Trophoblast cell (in vitro differentiated cells and primary cell): ENCODE results near the gene ZNF711.

ENCODE experiments used
- DNase-seq, 2 donors: peaks; one replicate each; pipeline ENCODE4 v3.0.0-alpha.2; 2016
- H2AFZ ChIP-seq: 2 replicates; pipeline ENCODE4 v1.6.1; 2013; ENCODE audit warnings: low read length, moderate library complexity, mild to moderate bottlenecking; ENCODE audit not compliant: insufficient read depth, poor library complexity
- H2AK5ac ChIP-seq: 2 replicates; pipeline ENCODE4 v1.6.1; 2013; ENCODE audit warnings: mild to moderate bottlenecking, low read length
- H2BK120ac ChIP-seq: 2 replicates; pipeline ENCODE4 v1.6.1; 2013; ENCODE audit warnings: low read length, mild to moderate bottlenecking, moderate library complexity; ENCODE audit not compliant: insufficient read depth, poor library complexity
- H2BK12ac ChIP-seq: 2 replicates; pipeline ENCODE4 v1.6.1; 2013; ENCODE audit warnings: mild to moderate bottlenecking, low read length, moderate library complexity
- H2BK5ac ChIP-seq: 2 replicates; pipeline ENCODE4 v1.6.1; 2013; ENCODE audit warnings: low read length, low read depth, moderate library complexity, mild to moderate bottlenecking; ENCODE audit not compliant: poor library complexity
- H3K14ac ChIP-seq: 2 replicates; pipeline ENCODE4 v1.6.1; 2013; ENCODE audit warnings: mild to moderate bottlenecking, low read length
- H3K18ac ChIP-seq: 2 replicates; pipeline ENCODE4 v1.6.1; 2013; ENCODE audit warnings: mild to moderate bottlenecking, low read length
- H3K23ac ChIP-seq: 2 replicates; pipeline ENCODE4 v1.6.1; 2013; ENCODE audit warnings: low read length
- H3K27ac ChIP-seq: 2 replicates; pipeline ENCODE4 v1.5.1; 2013; ENCODE audit warnings: low read depth, mild to moderate bottlenecking, inconsistent platforms, low read length, moderate library complexity
- H3K27me3 ChIP-seq: 2 replicates; pipeline ENCODE4 v1.6.1; 2013; ENCODE audit warnings: inconsistent platforms, mild to moderate bottlenecking, low read length, moderate library complexity; ENCODE audit not compliant: insufficient read depth
- H3K36me3 ChIP-seq, 2 experiments: 1 replicate in 1 of 2; 2 replicates in 1 of 2; pipeline ENCODE4 v1.6.1; 2013; ENCODE audit warnings: low read length in 2 of 2, mild to moderate bottlenecking in 2 of 2, moderate library complexity in 1 of 2; ENCODE audit not compliant: insufficient read depth in 2 of 2, control insufficient read depth in 1 of 2
- H3K4ac ChIP-seq: 2 replicates; pipeline ENCODE4 v1.6.1; 2013; ENCODE audit warnings: low read depth, mild to moderate bottlenecking, low read length, moderate library complexity
- H3K4me1 ChIP-seq, 2 experiments: 1 replicate in 1 of 2; 2 replicates in 1 of 2; pipeline ENCODE4 v1.6.1; 2013; ENCODE audit warnings: low read length in 2 of 2, mild to moderate bottlenecking in 2 of 2, moderate library complexity in 1 of 2; ENCODE audit not compliant: insufficient read depth in 2 of 2, control insufficient read depth in 1 of 2
- H3K4me2 ChIP-seq: 2 replicates; pipeline ENCODE4 v1.6.1; 2013; ENCODE audit warnings: inconsistent platforms, mild to moderate bottlenecking, low read length, moderate library complexity
- H3K4me3 ChIP-seq: 2 replicates; pipeline ENCODE4 v1.5.1; 2013; ENCODE audit warnings: mild to moderate bottlenecking, low read depth, low read length, inconsistent platforms
- H3K79me1 ChIP-seq: one replicate; pipeline ENCODE4 v1.6.1; 2013; ENCODE audit warnings: low read length
- H3K79me2 ChIP-seq: 2 replicates; pipeline ENCODE4 v1.6.1; 2013; ENCODE audit warnings: low read length, mild to moderate bottlenecking; ENCODE audit not compliant: control insufficient read depth, insufficient read depth, poor library complexity
- H3K9ac ChIP-seq: 2 replicates; pipeline ENCODE4 v1.6.1; 2013; ENCODE audit warnings: mild to moderate bottlenecking, low read length
- H3K9me3 ChIP-seq: 2 replicates; pipeline ENCODE4 v1.6.1; 2013; ENCODE audit warnings: low read depth, mild to moderate bottlenecking, control low read depth, inconsistent platforms, low read length; ENCODE audit not compliant: insufficient read depth
- H4K12ac ChIP-seq: 2 replicates; pipeline ENCODE4 v1.6.1; 2013; ENCODE audit warnings: low read depth, mild to moderate bottlenecking, low read length, moderate library complexity
- H4K8ac ChIP-seq: 2 replicates; pipeline ENCODE4 v1.6.1; 2013; ENCODE audit warnings: low read depth, mild to moderate bottlenecking, low read length, moderate library complexity
- H4K91ac ChIP-seq: one replicate; pipeline ENCODE4 v1.6.1; 2013; ENCODE audit warnings: low read depth, mild to moderate bottlenecking, low read length, moderate library complexity
- WGBS: extraction: QIAGEN DNeasy Blood & Tissue Kit; methylation state at CpG from one replicate; pipeline ENCODE4 v1.1.7; 2013; ENCODE audit warnings: missing lambda C conversion rate; ENCODE audit not compliant: insufficient read length, insufficient coverage; ENCODE audit errors: extremely low coverage; 5-methylcytosine and 5-hydroxymethylcytosine counted together

The ZNF711 gene

GRCh38 chrX:85215946-85216345, 27.8 kb upstream of the ZNF711 start:
- no peak overlapping the region for H2AK5ac ChIP-seq
- H3K14ac ChIP-seq = no peak overlapping the region
- H3K79me2 ChIP-seq = no peaks in the 10 kb centered on the region
- H2BK12ac ChIP-seq = no peak overlapping the region
- H2BK5ac ChIP-seq = no peak overlapping the region
- no peaks in the 10 kb centered on the region for H3K79me1 ChIP-seq
- no peaks in the 10 kb centered on the region for H3K9me3 ChIP-seq
- no CpG with 5 or more reads among the region's 1 CpG for WGBS
- no peak overlapping the region for H3K4ac ChIP-seq
- no peaks in the 10 kb centered on the region for H3K27me3 ChIP-seq
- no peak overlapping the region for H3K27ac ChIP-seq
- H4K12ac ChIP-seq = no peak overlapping the region
- no peak overlapping the region for H3K9ac ChIP-seq
- DNase-seq = no peak
- no peak overlapping the region for H4K8ac ChIP-seq
- H3K36me3 ChIP-seq = no peaks in the 10 kb centered on the region
- H3K4me3 ChIP-seq = no peak overlapping the region
- H3K18ac ChIP-seq = no peak overlapping the region
- no peak overlapping the region for H4K91ac ChIP-seq
- no peak overlapping the region for H3K23ac ChIP-seq
- no peaks in the 10 kb centered on the region for H3K4me1 ChIP-seq
- no peak overlapping the region for H2BK120ac ChIP-seq
- H3K4me2 ChIP-seq = no peak overlapping the region
- H2AFZ ChIP-seq = no peak overlapping the region

- no peaks in the 10 kb centered on the region for H3K36me3 ChIP-seq
- no CpG with 5 or more reads among the region's 1 CpG for WGBS
Observed at GRCh38 chrX:85221361-85221760, 22.4 kb upstream of the ZNF711 start.

GRCh38 chrX:85223359-85223758, 20.4 kb upstream of the ZNF711 start:
- Histone ChIP-seq H2BK5ac (no peak overlapping the region), H4K12ac (no peak overlapping the region), H3K79me2 (no peaks in the 10 kb centered on the region), H4K91ac (no peak overlapping the region), H3K9me3 (no peaks in the 10 kb centered on the region), H2AFZ (no peak overlapping the region), H3K36me3 (no peaks in the 10 kb centered on the region), H4K8ac (no peak overlapping the region), H3K79me1 (no peaks in the 10 kb centered on the region), H3K18ac (no peak overlapping the region), H3K4me3 (no peak overlapping the region), H2BK12ac (no peak overlapping the region), H3K27ac (no peak overlapping the region), H3K4me2 (no peak overlapping the region), H3K14ac (no peak overlapping the region), H3K4ac (no peak overlapping the region), H2BK120ac (no peak overlapping the region), H3K9ac (no peak overlapping the region), H3K23ac (no peak overlapping the region), H2AK5ac (no peak overlapping the region), H3K4me1 (no peaks in the 10 kb centered on the region), H3K27me3 (no peaks in the 10 kb centered on the region)
- WGBS = no CpG with 5 or more reads among the region's 2 CpGs
- DNase-seq = no peak

More at GRCh38 chrX:85221361-85221760, 22.4 kb upstream of the ZNF711 start:
- Histone ChIP-seq H3K9me3 (no peaks in the 10 kb centered on the region), H2BK120ac (no peak overlapping the region), H4K12ac (no peak overlapping the region), H2AK5ac (no peak overlapping the region), H3K4me1 (no peaks in the 10 kb centered on the region), H3K4me2 (no peak overlapping the region), H3K79me1 (no peaks in the 10 kb centered on the region), H3K9ac (no peak overlapping the region), H3K27ac (no peak overlapping the region), H3K4me3 (no peak overlapping the region), H3K79me2 (no peaks in the 10 kb centered on the region), H4K8ac (no peak overlapping the region), H3K23ac (no peak overlapping the region), H3K18ac (no peak overlapping the region), H3K27me3 (no peaks in the 10 kb centered on the region), H4K91ac (no peak overlapping the region), H2BK5ac (no peak overlapping the region), H2AFZ (no peak overlapping the region), H3K14ac (no peak overlapping the region), H2BK12ac (no peak overlapping the region), H3K4ac (no peak overlapping the region)
- DNase-seq = no peak

- no peaks in the 10 kb centered on the region for H3K9me3 ChIP-seq
- H3K4me2 ChIP-seq = peak overlapping the region; percentile 52
- no peak overlapping the region for H3K14ac ChIP-seq
- H3K4me1 ChIP-seq = no peaks in the 10 kb centered on the region
- H2AK5ac ChIP-seq = no peak overlapping the region
- H3K4ac ChIP-seq = no peak overlapping the region
- no peaks in the 10 kb centered on the region for H3K36me3 ChIP-seq
- H3K9ac ChIP-seq = no peak overlapping the region
- H2BK12ac ChIP-seq = no peak overlapping the region
- H4K12ac ChIP-seq = no peak overlapping the region
- H4K91ac ChIP-seq = no peak overlapping the region
- no peak overlapping the region for H2AFZ ChIP-seq
- H3K4me3 ChIP-seq = no peak overlapping the region
- H3K27me3 ChIP-seq = no peaks in the 10 kb centered on the region
- H3K27ac ChIP-seq = no peak overlapping the region
- DNase-seq = no peak
- WGBS = no CpG with 5 or more reads among the region's 2 CpGs
- no peak overlapping the region for H2BK5ac ChIP-seq
- H2BK120ac ChIP-seq = no peak overlapping the region
- H3K23ac ChIP-seq = no peak overlapping the region
- H4K8ac ChIP-seq = no peak overlapping the region
- peaks cover 11% of the 10 kb centered on the region for H3K79me1 ChIP-seq
- H3K79me2 ChIP-seq = peaks cover 7% of the 10 kb centered on the region
- no peak overlapping the region for H3K18ac ChIP-seq
Observed at GRCh38 chrX:85243155-85243554, 636 bp upstream of the ZNF711 start.
